NAMALWA (cell line): ENCODE measurements around the gene PI4KA.
A peak's percentile ranks its signal among the peaks of the same experiment; 100 is the strongest.
"Not testable (repeated sequence)": the region's sequence is repeated elsewhere in the genome, so short reads cannot be mapped to it uniquely, and the experiment has no call there.

ENCODE experiments used
- DNase-seq: peaks from one replicate; pipeline ENCODE4 v3.0.0-alpha.2; 2015; ENCODE audit warnings: low spot score

The PI4KA gene

GRCh38 chr22:20775342-20775895, 83.2 kb downstream of the PI4KA start:
- no peak for DNase-seq

- no peak for DNase-seq
Measured at GRCh38 chr22:20774882-20775281, 83.7 kb downstream of the PI4KA start.

- no peak for DNase-seq
Measured at GRCh38 chr22:20773793-20774212, 84.8 kb downstream of the PI4KA start, which contains the start of gene SERPIND1. TSS of gene SERPIND1 (plus strand) at chr22:20774113. CDS start at chr22:20779313, 5,200 bp downstream.

- DNase-seq: peak; percentile 15
Measured at GRCh38 chr22:20771918-20772625, 86.5 kb downstream of the PI4KA start.

- not testable (repeated sequence) for DNase-seq
Measured at GRCh38 chr22:20769496-20769826, 89.2 kb downstream of the PI4KA start.

GRCh38 chr22:20766530-20766929, 92.1 kb downstream of the PI4KA start:
- no peak for DNase-seq

GRCh38 chr22:20765938-20766337, 92.7 kb downstream of the PI4KA start:
- DNase-seq: no peak

- no peak for DNase-seq
Measured at GRCh38 chr22:20764729-20765128, 93.9 kb downstream of the PI4KA start.

GRCh38 chr22:20764471-20764720, 94.2 kb downstream of the PI4KA start:
- no peak for DNase-seq

GRCh38 chr22:20763630-20764470, 94.8 kb downstream of the PI4KA start:
- no peak for DNase-seq

- no peak for DNase-seq
Measured at GRCh38 chr22:20762233-20762796, 96.3 kb downstream of the PI4KA start.

- DNase-seq: no peak
Measured at GRCh38 chr22:20761536-20761935, 97.1 kb downstream of the PI4KA start.

- no peak for DNase-seq
Measured at GRCh38 chr22:20760084-20760483, 98.5 kb downstream of the PI4KA start.

- DNase-seq: no peak
Measured at GRCh38 chr22:20758688-20759087, 99.9 kb downstream of the PI4KA start.

GRCh38 chr22:20756846-20757245, 101.8 kb downstream of the PI4KA start:
- DNase-seq: no peak

- no peak for DNase-seq
Measured at GRCh38 chr22:20752873-20753272, 105.7 kb downstream of the PI4KA start.

- no peak for DNase-seq
Measured at GRCh38 chr22:20752104-20752741, 106.4 kb downstream of the PI4KA start.

- DNase-seq: no peak
Measured at GRCh38 chr22:20751185-20751851, 107.3 kb downstream of the PI4KA start.

GRCh38 chr22:20750461-20751184, 108.0 kb downstream of the PI4KA start:
- DNase-seq: peak; percentile 28

GRCh38 chr22:20749453-20749852, 109.2 kb downstream of the PI4KA start:
- DNase-seq: no peak

- peak; percentile 63 for DNase-seq
Measured at GRCh38 chr22:20748731-20749428, 109.7 kb downstream of the PI4KA start.
